ENCODE data around the gene ARID3C.

ARID3C gene

GRCh38 chr9:34601937-34602573 lies 26.8 kb downstream of the ARID3C start:
- peaks cover 8% of the 10 kb centered on the region for H3K27me3 ChIP-seq (replicated peaks)
- no peak overlapping the region for H3K4me3 ChIP-seq (ENCODE audit: low read depth, low read length)
- in situ Hi-C loops (cut with HindIII; ENCODE audit: low pct_ligation_motif_present, low sequenced_read_pairs) = no loop called here
- TF ChIP-seq CTCF (IDR thresholded peaks at IDR 0.05; ENCODE audit: low read depth, low read length, missing control alignments) = no peak
- H3K36me3 ChIP-seq (replicated peaks) = no peaks in the 10 kb centered on the region
- DNase-seq = no peak
- H3K27ac ChIP-seq = no peak overlapping the region

GRCh38 chr9:34600908-34601307 lies 28.0 kb downstream of the ARID3C start:
- H3K4me3 ChIP-seq (ENCODE audit: low read depth, low read length) = no peak overlapping the region
- peaks cover 8% of the 10 kb centered on the region for H3K27me3 ChIP-seq (replicated peaks)
- no peak for DNase-seq
- no peaks in the 10 kb centered on the region for H3K36me3 ChIP-seq (replicated peaks)
- H3K27ac ChIP-seq = no peak overlapping the region
- no peak for TF ChIP-seq CTCF (IDR thresholded peaks at IDR 0.05; ENCODE audit: low read depth, low read length, missing control alignments)
- in situ Hi-C loops (cut with HindIII; ENCODE audit: low pct_ligation_motif_present, low sequenced_read_pairs) = no loop called here

- Histone ChIP-seq H3K36me3 (replicated peaks) (no peaks in the 10 kb centered on the region), H3K4me3 (ENCODE audit: low read depth, low read length) (no peak overlapping the region), H3K27ac (no peak overlapping the region), H3K27me3 (replicated peaks) (peaks cover 10% of the 10 kb centered on the region)
- TF ChIP-seq CTCF (IDR thresholded peaks at IDR 0.05; ENCODE audit: low read depth, low read length, missing control alignments) = no peak
- DNase-seq = no peak
- in situ Hi-C loops (cut with HindIII; ENCODE audit: low pct_ligation_motif_present, low sequenced_read_pairs) = no loop called here
These were observed 29.3 kb downstream of the ARID3C start for GRCh38 chr9:34599546-34599945.

- H3K27me3 ChIP-seq (replicated peaks) = peaks cover 50% of the 10 kb centered on the region
- no peak overlapping the region for H3K4me3 ChIP-seq (ENCODE audit: low read depth, low read length)
- in situ Hi-C loops (cut with HindIII; ENCODE audit: low pct_ligation_motif_present, low sequenced_read_pairs) = no loop called here
- no peaks in the 10 kb centered on the region for H3K36me3 ChIP-seq (replicated peaks)
- DNase-seq = no peak
- no peak overlapping the region for H3K27ac ChIP-seq
- TF ChIP-seq CTCF (IDR thresholded peaks at IDR 0.05; ENCODE audit: low read depth, low read length, missing control alignments) = no peak
These were observed 34.7 kb downstream of the ARID3C start for GRCh38 chr9:34594177-34594576.

GRCh38 chr9:34592895-34593601 lies 35.8 kb downstream of the ARID3C start:
- TF ChIP-seq CTCF (IDR thresholded peaks at IDR 0.05; ENCODE audit: low read depth, low read length, missing control alignments) = no peak
- no peak overlapping the region for H3K27ac ChIP-seq
- no peak for DNase-seq
- peaks cover 59% of the 10 kb centered on the region for H3K27me3 ChIP-seq (replicated peaks)
- H3K4me3 ChIP-seq (ENCODE audit: low read depth, low read length) = no peak overlapping the region
- in situ Hi-C loops (cut with HindIII; ENCODE audit: low pct_ligation_motif_present, low sequenced_read_pairs) = no loop called here
- no peaks in the 10 kb centered on the region for H3K36me3 ChIP-seq (replicated peaks)

Measured in brain microvascular endothelial cell (primary cell).